VCaP (cell line): ENCODE results near the gene MDM2.

ENCODE experiments used
- H3K27ac ChIP-seq: fragments of 450-650 bp; 2 replicates; pipeline ENCODE4 v1.5.1; 2017
- CTCF ChIP-seq: fragments of 450-650 bp; conservative IDR thresholded peaks from 2 replicates; pipeline ENCODE4 v1.5.1; 2017; ENCODE audit warnings: mild to moderate bottlenecking, moderate library complexity

The MDM2 gene

DNA sequence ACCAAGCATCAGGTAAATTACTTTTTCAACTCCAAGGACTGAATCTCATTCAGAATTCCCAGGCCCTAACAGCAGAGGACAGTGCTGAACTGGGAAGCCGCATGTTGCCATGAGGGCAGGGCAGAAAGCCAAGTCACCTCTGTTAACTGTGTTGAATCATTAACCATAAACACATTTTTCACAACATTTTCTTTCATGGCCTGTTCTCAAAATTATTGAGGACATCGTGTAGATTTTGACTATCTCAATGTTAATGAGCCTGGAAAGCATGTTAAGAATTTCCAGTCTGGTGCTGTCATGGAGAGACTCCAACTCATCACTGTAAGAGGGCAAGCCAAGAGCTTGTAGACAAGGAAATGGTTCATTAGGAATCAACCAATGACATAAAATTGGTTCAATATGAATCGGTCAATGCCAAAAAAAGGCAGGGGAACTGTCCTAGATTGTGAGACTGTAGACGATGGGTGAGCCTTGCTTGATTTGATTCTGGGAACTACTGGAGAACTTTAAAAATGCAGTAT lies 91.3 kb downstream of the MDM2 start:
- H3K27ac ChIP-seq = peak overlapping the region; percentile 46
- TF ChIP-seq CTCF = peak; percentile 90

- H3K27ac ChIP-seq = no peak overlapping the region
- no peak for TF ChIP-seq CTCF
Measured at GRCh38 chr12:68900241-68900640, 92.3 kb downstream of the MDM2 start.
